H9 (cell line): ENCODE measurements around the gene STK35. TPM values are rescaled to one million over a fixed set of nuclear protein-coding genes. Genes with fewer than 3 reads are reported as not detected.

Experiments used
- DNase-seq: peaks from one replicate; pipeline ENCODE4 v3.0.0-alpha.2; 2017
- H2AFZ ChIP-seq: one replicate; pipeline ENCODE4 v1.6.1; 2013; ENCODE audit warnings: mild to moderate bottlenecking, low read length, control low read depth, moderate library complexity
- H2AK5ac ChIP-seq: 2 replicates; pipeline ENCODE4 v1.6.1; 2013; ENCODE audit warnings: low read length, control low read depth, mixed read lengths; ENCODE audit not compliant: insufficient read length
- H2BK120ac ChIP-seq: one replicate; pipeline ENCODE4 v1.6.1; 2013; ENCODE audit warnings: low read depth, mild to moderate bottlenecking, low read length, control low read depth, inconsistent platforms; ENCODE audit not compliant: poor library complexity, severe bottlenecking
- H2BK12ac ChIP-seq: 2 replicates; pipeline ENCODE4 v1.6.1; 2013; ENCODE audit warnings: low read length, control low read depth, mixed read lengths, low read depth; ENCODE audit not compliant: insufficient read length
- H2BK15ac ChIP-seq: 2 replicates; pipeline ENCODE4 v1.6.1; 2013; ENCODE audit warnings: low read depth, low read length, control low read depth
- H2BK20ac ChIP-seq: one replicate; pipeline ENCODE4 v1.6.1; 2013; ENCODE audit warnings: low read depth, mild to moderate bottlenecking, low read length, control low read depth, inconsistent platforms; ENCODE audit not compliant: poor library complexity, severe bottlenecking
- H2BK5ac ChIP-seq: 2 replicates; pipeline ENCODE4 v1.6.1; 2013; ENCODE audit warnings: low read length, control low read depth, mixed read lengths; ENCODE audit not compliant: insufficient read length
- H3K14ac ChIP-seq: 2 replicates; pipeline ENCODE4 v1.6.1; 2013; ENCODE audit warnings: low read length, control low read depth; ENCODE audit not compliant: insufficient read depth
- H3K18ac ChIP-seq: 2 replicates; pipeline ENCODE4 v1.6.1; 2013; ENCODE audit warnings: low read depth, mild to moderate bottlenecking, mixed read lengths, low read length, control low read depth; ENCODE audit not compliant: insufficient read length
- H3K23ac ChIP-seq: 2 replicates; pipeline ENCODE4 v1.6.1; 2013; ENCODE audit warnings: low read length, control low read depth, mixed read lengths, low read depth; ENCODE audit not compliant: insufficient read length
- H3K23me2 ChIP-seq: 2 replicates; pipeline ENCODE4 v1.6.1; 2013; ENCODE audit warnings: low read depth, mild to moderate bottlenecking, mixed read lengths, low read length, control low read depth; ENCODE audit not compliant: insufficient read length, poor library complexity, severe bottlenecking
- H3K27ac ChIP-seq: 2 replicates; pipeline ENCODE4 v1.5.1; 2013; ENCODE audit warnings: low read length, control low read depth, mixed read lengths, low read depth; ENCODE audit not compliant: insufficient read length
- H3K27me3 ChIP-seq: 2 replicates; pipeline ENCODE4 v1.6.1; 2013; ENCODE audit warnings: low read length, control low read depth, inconsistent platforms; ENCODE audit not compliant: insufficient read depth
- H3K4ac ChIP-seq: 2 replicates; pipeline ENCODE4 v1.6.1; 2013; ENCODE audit warnings: low read depth, mild to moderate bottlenecking, control low read depth, inconsistent platforms, low read length, moderate library complexity
- H3K4me1 ChIP-seq: 2 replicates; pipeline ENCODE4 v1.6.1; 2013; ENCODE audit warnings: low read length, control low read depth, inconsistent platforms; ENCODE audit not compliant: insufficient read depth
- H3K4me2 ChIP-seq: 2 replicates; pipeline ENCODE4 v1.6.1; 2013; ENCODE audit warnings: low read length, control low read depth, mixed read lengths; ENCODE audit not compliant: insufficient read length, insufficient read depth
- H3K56ac ChIP-seq: 2 replicates; pipeline ENCODE4 v1.6.1; 2013; ENCODE audit warnings: low read depth, mild to moderate bottlenecking, mixed read lengths, low read length, control low read depth; ENCODE audit not compliant: insufficient read length
- H3K79me1 ChIP-seq: 2 replicates; pipeline ENCODE4 v1.6.1; 2013; ENCODE audit warnings: low read depth, mild to moderate bottlenecking, moderate library complexity, low read length, control low read depth, inconsistent platforms; ENCODE audit not compliant: insufficient read depth, poor library complexity, severe bottlenecking
- H3K79me2 ChIP-seq: 2 replicates; pipeline ENCODE4 v1.6.1; 2013; ENCODE audit warnings: low read length, control low read depth, inconsistent platforms; ENCODE audit not compliant: insufficient read depth
- H3K9ac ChIP-seq: 2 replicates; pipeline ENCODE4 v1.6.1; 2013; ENCODE audit warnings: low read length, control low read depth, mixed read lengths; ENCODE audit not compliant: insufficient read length; ENCODE audit errors: extremely low read depth
- H3K9me3 ChIP-seq: one replicate; pipeline ENCODE4 v1.6.1; 2013; ENCODE audit warnings: low read depth, low read length, inconsistent platforms; ENCODE audit not compliant: control insufficient read depth
- H3T11ph ChIP-seq: one replicate; pipeline ENCODE4 v1.6.1; 2013; ENCODE audit warnings: mild to moderate bottlenecking, low read length, control low read depth, inconsistent platforms
- H4K20me1 ChIP-seq: one replicate; pipeline ENCODE4 v1.6.1; 2013; ENCODE audit not compliant: control insufficient read depth, insufficient read length, insufficient read depth
- H4K5ac ChIP-seq: 2 replicates; pipeline ENCODE4 v1.6.1; 2013; ENCODE audit warnings: low read depth, mild to moderate bottlenecking, mixed read lengths, low read length, control low read depth; ENCODE audit not compliant: insufficient read length
- H4K8ac ChIP-seq: replicated peaks from 2 replicates; pipeline ENCODE4 v1.6.1; 2013; ENCODE audit warnings: low read length, control low read depth, mixed read lengths, low read depth; ENCODE audit not compliant: insufficient read length
- H4K91ac ChIP-seq: 2 replicates; pipeline ENCODE4 v1.6.1; 2013; ENCODE audit warnings: low read depth, mild to moderate bottlenecking, moderate library complexity, mixed read lengths, low read length, control low read depth; ENCODE audit not compliant: insufficient read length
- H3K27ac Mint-ChIP-seq, 3 experiments: 2 replicates in 2 of 3; 3 replicates in 1 of 3; pipeline ENCODE4 v1.8.0; 2020 to 2021; ENCODE audit warnings: mixed read lengths in 3 of 3, mild to moderate bottlenecking in 1 of 3, moderate library complexity in 1 of 3
- H3K27me3 Mint-ChIP-seq: 2 replicates; pipeline ENCODE4 v1.8.0; 2021; ENCODE audit warnings: low read depth, mild to moderate bottlenecking, moderate library complexity, mixed read lengths
- H3K36me3 Mint-ChIP-seq, 3 experiments: 2 replicates in 2 of 3; 3 replicates in 1 of 3; pipeline ENCODE4 v1.8.0; 2020 to 2021; ENCODE audit warnings: low read depth in 3 of 3, mixed read lengths in 3 of 3; ENCODE audit not compliant: insufficient read depth in 1 of 3
- H3K4me1 Mint-ChIP-seq, 2 experiments: 2 replicates each; pipeline ENCODE4 v1.8.0; 2020; ENCODE audit warnings: mixed read lengths in 2 of 2
- H3K4me3 Mint-ChIP-seq, 2 experiments: 2 replicates in 1 of 2; 3 replicates in 1 of 2; pipeline ENCODE4 v1.8.0; 2020 to 2021; ENCODE audit warnings: mild to moderate bottlenecking in 2 of 2, mixed read lengths in 2 of 2, moderate library complexity in 1 of 2
- H3K9me3 Mint-ChIP-seq, 2 experiments: 2 replicates in 1 of 2; 3 replicates in 1 of 2; pipeline ENCODE4 v1.8.0; 2020; ENCODE audit warnings: mild to moderate bottlenecking in 2 of 2, mixed read lengths in 2 of 2, moderate library complexity in 1 of 2
- CTCF ChIP-seq: fragments of 200-600 bp; sonication (generic); conservative IDR thresholded peaks from 3 replicates; pipeline ENCODE4 v1.8.0; 2021; ENCODE audit warnings: antibody characterized with exemption, mild to moderate bottlenecking
- WGBS: extraction: QIAGEN DNeasy Blood & Tissue Kit; methylation state at CpG from one replicate; pipeline ENCODE4 v1.1.7; 2013; ENCODE audit warnings: missing lambda C conversion rate, low lambda C conversion rate, mixed read lengths; ENCODE audit not compliant: insufficient read length; ENCODE audit errors: extremely low coverage; 5-methylcytosine and 5-hydroxymethylcytosine counted together
- total RNA-seq: library from RNA; stranded (reverse); gene quantifications from 2 replicates; pipeline ENCODE4 v1.2.1, GENCODE V29; 2021

STK35 gene
- total RNA-seq, 1 experiment from 2014 or later, result 66.2 TPM

GRCh38 chr20:2162823-2163166, 61.2 kb downstream of the STK35 start:
- no peaks in the 10 kb centered on the region for H3K79me1 ChIP-seq
- no CpG with 5 or more reads among the region's 11 CpGs for WGBS
- H3K27ac Mint-ChIP-seq, result no peak overlapping the region

More at GRCh38 chr20:2162823-2163166, 61.2 kb downstream of the STK35 start:
- Mint-ChIP-seq H3K4me3 (no peak overlapping the region), H3K36me3 (no peaks in the 10 kb centered on the region), H3K9me3 (no peaks in the 10 kb centered on the region), H3K4me1 (peaks cover 0 to 3% of the 10 kb centered on the region in 2 experiments; a peak in 1 of 4 replicates), H3K27me3 (peaks cover 12% of the 10 kb centered on the region)
- Histone ChIP-seq H2BK12ac (no peak overlapping the region), H2AK5ac (no peak overlapping the region), H3K4me2 (no peak overlapping the region), H4K20me1 (no peaks in the 10 kb centered on the region), H3K4ac (no peak overlapping the region), H3K56ac (no peak overlapping the region), H2AFZ (no peak overlapping the region), H3K27me3 (no peaks in the 10 kb centered on the region), H3K14ac (no peak overlapping the region; the same call in 1 of the 2 replicates), H3K9me3 (no peaks in the 10 kb centered on the region), H2BK5ac (no peak overlapping the region), H2BK120ac (no peak overlapping the region), H3K23ac (no peak overlapping the region), H3K27ac (no peak overlapping the region), H3T11ph (no peak overlapping the region), H4K5ac (no peak overlapping the region), H3K23me2 (no peaks in the 10 kb centered on the region), H4K91ac (no peak overlapping the region), H3K79me2 (no peaks in the 10 kb centered on the region), H3K9ac (no peak overlapping the region), H4K8ac (no peak overlapping the region), H2BK15ac (no peak overlapping the region), H2BK20ac (no peak overlapping the region), H3K4me1 (no peaks in the 10 kb centered on the region), H3K18ac (no peak overlapping the region)
- DNase-seq, result no peak
- no peak for TF ChIP-seq CTCF
